ENCODE results near the gene ADORA1.

The ADORA1 gene

GRCh38 chr1:203201516-203202205 lies 74.1 kb downstream of the ADORA1 start:
- no peak for DNase-seq (ENCODE audit: low read depth)
- no peak overlapping the region for H3K4me3 ChIP-seq (ENCODE audit: low read depth, low read length)
- TF ChIP-seq CTCF (IDR thresholded peaks at IDR 0.05; ENCODE audit: insufficient read depth, low read depth, low read length, missing control alignments) = no peak

- no peak for DNase-seq (ENCODE audit: low read depth)
Measured at GRCh38 chr1:203202431-203203245, 75.1 kb downstream of the ADORA1 start.

GRCh38 chr1:203204756-203205155 lies 77.2 kb downstream of the ADORA1 start:
- no peak for TF ChIP-seq CTCF (IDR thresholded peaks at IDR 0.05; ENCODE audit: insufficient read depth, low read depth, low read length, missing control alignments)
- no peak overlapping the region for H3K4me3 ChIP-seq (ENCODE audit: low read depth, low read length)
- DNase-seq (ENCODE audit: low read depth) = no peak

More at GRCh38 chr1:203202431-203203245, 75.1 kb downstream of the ADORA1 start:
- no peak for TF ChIP-seq CTCF (IDR thresholded peaks at IDR 0.05; ENCODE audit: insufficient read depth, low read depth, low read length, missing control alignments)
- H3K4me3 ChIP-seq (ENCODE audit: low read depth, low read length) = no peak overlapping the region

- no peak for TF ChIP-seq CTCF (IDR thresholded peaks at IDR 0.05; ENCODE audit: insufficient read depth, low read depth, low read length, missing control alignments)
- H3K4me3 ChIP-seq (ENCODE audit: low read depth, low read length) = no peak overlapping the region
- no peak for DNase-seq (ENCODE audit: low read depth)
Measured at GRCh38 chr1:203206129-203206687, 78.7 kb downstream of the ADORA1 start.

GRCh38 chr1:203207751-203208150 lies 80.2 kb downstream of the ADORA1 start:
- H3K4me3 ChIP-seq (ENCODE audit: low read depth, low read length) = no peak overlapping the region
- TF ChIP-seq CTCF (IDR thresholded peaks at IDR 0.05; ENCODE audit: insufficient read depth, low read depth, low read length, missing control alignments) = no peak
- DNase-seq (ENCODE audit: low read depth) = no peak

GRCh38 chr1:203208181-203208580 lies 80.7 kb downstream of the ADORA1 start:
- H3K4me3 ChIP-seq (ENCODE audit: low read depth, low read length) = no peak overlapping the region
- DNase-seq (ENCODE audit: low read depth) = no peak
- no peak for TF ChIP-seq CTCF (IDR thresholded peaks at IDR 0.05; ENCODE audit: insufficient read depth, low read depth, low read length, missing control alignments)
